Right ventricle myocardium superior (tissue), 1 donor: ENCODE measurements around the gene TRMT44. TPM values are rescaled to one million over a fixed set of nuclear protein-coding genes. Genes with fewer than 3 reads are reported as not detected.

Source experiments
- ATAC-seq: fragments of 200-7000 bp; cut with Tn5 transposase; one replicate; pipeline ENCODE4 v1.9.1; 2020; ENCODE audit warnings: mild to moderate bottlenecking; ENCODE audit not compliant: poor library complexity
- DNase-seq: peaks from one replicate; pipeline ENCODE4 v3.0.0-alpha.2; 2020
- intact Hi-C: fragments of 100-400 bp; cut with DNase I; formaldehyde crosslinking; loops from one replicate; pipeline ENCODE4 v1.11.2; 2022
- long read RNA-seq: library from polyadenylated mRNA; unstranded; transcript quantifications from one replicate; pipeline ENCODE4 v2.0.0, GENCODE V29; 2021
- total RNA-seq: library from RNA; stranded (reverse); fragmentation: NEBNext Ultra II Directional; extraction: Animal tissue kit (Norgen Biotek cat#: 25700); gene quantifications from one replicate; pipeline ENCODE4 v1.2.1, GENCODE V29; 2021
- donor health status: DM: no; HTN: yes; CAD: no; lungs with severe emphysema.

TRMT44 gene
- total RNA-seq: 8.4 TPM
- long read RNA-seq, transcript TRMT44-201 (11 exons, 2,799 nt): major isoform, 11 of 15 reads
- long read RNA-seq, partial matches to known transcripts: 1 of 15 reads
- long read RNA-seq, other reads (novel, unspliced or antisense): 3 of 15 reads

- DNase-seq (peak; percentile 95), ATAC-seq (peak; percentile 98)
- intact Hi-C loops: no loop called here
Observed at GRCh38 chr4:8440492-8441311, at the start of gene TRMT44, which contains the start of gene ACOX3. Gene TRMT44, plus strand, starts transcription at chr4:8440777. Its CDS starts 46 bp downstream, at chr4:8440823. Gene ACOX3, minus strand, starts transcription at chr4:8440723. Its CDS starts 24,202 bp downstream, at chr4:8416521.

GRCh38 chr4:8391071-8391470 lies 49.5 kb upstream of the TRMT44 start:
- no peak for ATAC-seq
- intact Hi-C loops: loop anchor here (10.0 kb wide), 1 partner anchor 46 kb away; no protein-coding TSS in a partner anchor

GRCh38 chr4:8391972-8392371 lies 48.6 kb upstream of the TRMT44 start:
- no peak for DNase-seq
- intact Hi-C loops: loop anchor here (10.0 kb wide), 1 partner anchor 47 kb away; no protein-coding TSS in a partner anchor
- peak; percentile 37 for ATAC-seq

More at GRCh38 chr4:8391071-8391470, 49.5 kb upstream of the TRMT44 start:
- no peak for DNase-seq

GRCh38 chr4:8392591-8393190 lies 47.9 kb upstream of the TRMT44 start:
- no peak for DNase-seq
- ATAC-seq: no peak
- intact Hi-C loops: loop anchor here (10.0 kb wide), 1 partner anchor 48 kb away; no protein-coding TSS in a partner anchor

- DNase-seq: peak; percentile 67
- ATAC-seq: peak; percentile 81
- intact Hi-C loops: loop anchor here (10.0 kb wide), 1 partner anchor 49 kb away; no protein-coding TSS in a partner anchor
Observed at GRCh38 chr4:8393593-8394038, 47.0 kb upstream of the TRMT44 start.

- peak; percentile 93 for DNase-seq
- intact Hi-C loops: loop anchor here (10.0 kb wide), 1 partner anchor 49 kb away; no protein-coding TSS in a partner anchor
- ATAC-seq: peak; percentile 91
Observed at GRCh38 chr4:8394061-8394519, 46.5 kb upstream of the TRMT44 start.

- no peak for DNase-seq
- intact Hi-C loops: loop anchor here (10.0 kb wide), 1 partner anchor 50 kb away; no protein-coding TSS in a partner anchor
- ATAC-seq: peak; percentile 4
Observed at GRCh38 chr4:8394806-8395205, 45.8 kb upstream of the TRMT44 start.

GRCh38 chr4:8395504-8396296 lies 44.9 kb upstream of the TRMT44 start:
- DNase-seq (no peak), ATAC-seq (no peak)
- intact Hi-C loops: loop anchor here (10.0 kb wide), 1 partner anchor 51 kb away; no protein-coding TSS in a partner anchor

GRCh38 chr4:8396762-8397406 lies 43.7 kb upstream of the TRMT44 start:
- DNase-seq (no peak), ATAC-seq (no peak)
- intact Hi-C loops: loop anchor here (10.0 kb wide), 1 partner anchor 52 kb away; no protein-coding TSS in a partner anchor

- no peak for ATAC-seq
- intact Hi-C loops: loop anchor here (10.0 kb wide), 1 partner anchor 54 kb away; no protein-coding TSS in a partner anchor
- no peak for DNase-seq
Observed at GRCh38 chr4:8398347-8398746, 42.2 kb upstream of the TRMT44 start.

- no peak for DNase-seq
- intact Hi-C loops: loop anchor here (10.0 kb wide), 1 partner anchor 54 kb away; no protein-coding TSS in a partner anchor
- no peak for ATAC-seq
Observed at GRCh38 chr4:8399298-8399697, 41.3 kb upstream of the TRMT44 start.

GRCh38 chr4:8400632-8401325 lies 39.8 kb upstream of the TRMT44 start:
- intact Hi-C loops: loop anchor here (5.0 kb wide), 1 partner anchor 83 kb away; no protein-coding TSS in a partner anchor
- no peak for DNase-seq
- ATAC-seq: no peak

GRCh38 chr4:8401665-8402064 lies 38.9 kb upstream of the TRMT44 start:
- DNase-seq: no peak
- intact Hi-C loops: loop anchor here (2.0 to 5.0 kb wide), 2 partner anchors 84 to 127 kb away; no protein-coding TSS in a partner anchor
- no peak for ATAC-seq

- ATAC-seq (peak; percentile 50), DNase-seq (no peak)
- intact Hi-C loops: loop anchor here (2.0 to 5.0 kb wide), 2 partner anchors 85 to 127 kb away; no protein-coding TSS in a partner anchor
Observed at GRCh38 chr4:8402181-8402597, 38.4 kb upstream of the TRMT44 start.

- ATAC-seq (peak; percentile 31), DNase-seq (peak; percentile 75)
- intact Hi-C loops: loop anchor here (2.0 to 5.0 kb wide), 2 partner anchors 85 to 128 kb away; no protein-coding TSS in a partner anchor
Observed at GRCh38 chr4:8402640-8403039, 37.9 kb upstream of the TRMT44 start.

- DNase-seq (peak; percentile 93), ATAC-seq (peak; percentile 88)
- intact Hi-C loops: loop anchor here (2.0 to 5.0 kb wide), 2 partner anchors 86 to 128 kb away; no protein-coding TSS in a partner anchor
Observed at GRCh38 chr4:8403173-8403753, 37.3 kb upstream of the TRMT44 start.
